ENCODE measurements around the gene KRTAP5-10.
"Not testable (repeated sequence)": the region's sequence is repeated elsewhere in the genome, so short reads cannot be mapped to it uniquely, and the experiment has no call there.

Gene KRTAP5-10

GRCh38 chr11:71565263-71565662 lies at the start of gene KRTAP5-10:
TSS of gene KRTAP5-10 (plus strand) at chr11:71565563. CDS start at chr11:71565588, 25 bp downstream.
- DNase-seq: no peak

GRCh38 chr11:71518506-71519471 lies 46.6 kb upstream of the KRTAP5-10 start:
- DNase-seq: no peak

- no peak for DNase-seq
Measured at GRCh38 chr11:71519546-71519945, 45.8 kb upstream of the KRTAP5-10 start.

- DNase-seq: no peak
Measured at GRCh38 chr11:71525188-71525937, 40.0 kb upstream of the KRTAP5-10 start.

- DNase-seq: no peak
Measured at GRCh38 chr11:71525938-71526495, 39.3 kb upstream of the KRTAP5-10 start.

- not testable (repeated sequence) for DNase-seq
Measured at GRCh38 chr11:71526796-71527575, 38.4 kb upstream of the KRTAP5-10 start, which contains the start of gene KRTAP5-7. TSS of gene KRTAP5-7 (plus strand) at chr11:71527267. CDS start at chr11:71527301, 34 bp downstream.

- DNase-seq: no peak
Measured at GRCh38 chr11:71527576-71528210, 37.7 kb upstream of the KRTAP5-10 start.

GRCh38 chr11:71530602-71531001 lies 34.8 kb upstream of the KRTAP5-10 start:
- no peak for DNase-seq

GRCh38 chr11:71532036-71532610 lies 33.2 kb upstream of the KRTAP5-10 start:
- DNase-seq: no peak

GRCh38 chr11:71534711-71535608 lies 30.4 kb upstream of the KRTAP5-10 start:
- DNase-seq: not testable (repeated sequence)

GRCh38 chr11:71535825-71536224 lies 29.5 kb upstream of the KRTAP5-10 start:
- no peak for DNase-seq

GRCh38 chr11:71537537-71537936 lies 27.8 kb upstream of the KRTAP5-10 start:
- DNase-seq: no peak

- not testable (repeated sequence) for DNase-seq
Measured at GRCh38 chr11:71537977-71538665, 27.2 kb upstream of the KRTAP5-10 start, which contains the start of gene KRTAP5-8. TSS of gene KRTAP5-8 (plus strand) at chr11:71538025. CDS start at chr11:71538056, 31 bp downstream.

GRCh38 chr11:71538666-71538990 lies 26.7 kb upstream of the KRTAP5-10 start:
- no peak for DNase-seq

GRCh38 chr11:71539017-71539416 lies 26.3 kb upstream of the KRTAP5-10 start:
- DNase-seq: no peak

GRCh38 chr11:71539971-71540370 lies 25.4 kb upstream of the KRTAP5-10 start:
- not testable (repeated sequence) for DNase-seq

- DNase-seq: not testable (repeated sequence)
Measured at GRCh38 chr11:71540521-71541304, 24.6 kb upstream of the KRTAP5-10 start.

GRCh38 chr11:71542382-71542781 lies 23.0 kb upstream of the KRTAP5-10 start:
- DNase-seq: no peak

Data from hypothalamus (tissue), 51 donors.